Renal cortex interstitium (tissue), 11 donors: Measurements from ENCODE around the gene DHPS. TPM values are rescaled to one million over a fixed set of nuclear protein-coding genes. Genes with fewer than 3 reads are reported as not detected.

Experiments
- DNase-seq, 11 donors: peaks; one replicate each; pipeline ENCODE4 v3.0.0-alpha.2; 2013; ENCODE audit warnings: low read depth in 9 of 11, low spot score in 4 of 11; ENCODE audit errors: extremely low read depth in 1 of 11
- polyA plus RNA-seq, 3 donors: library from polyadenylated mRNA; unstranded; fragments of 120-200 nt; gene quantifications; one replicate each; pipeline ENCODE4 v1.2.1, GENCODE V29; 2013; ENCODE audit not compliant: insufficient read length in 3 of 3

Gene DHPS
- polyA plus RNA-seq, 3 donors: 68.5 to 103 (median 83.0) TPM

GRCh38 chr19:12628040-12629022, 53.3 kb downstream of the DHPS start:
- no peak for DNase-seq

- DNase-seq: no peak
Observed at GRCh38 chr19:12626958-12627357, 54.7 kb downstream of the DHPS start.

Other genes starting within 250 kb of the DHPS start
- gene ZNF443, start 240.9 kb downstream of the DHPS start, polyA plus RNA-seq: 10 to 100 TPM; 10.4 to 11.9 (median 10.7) TPM
- gene ZNF709, start 197.1 kb downstream of the DHPS start, polyA plus RNA-seq: 10 to 100 TPM in 1 of 3 donors, 1 to 10 TPM in 2; 7.0 to 11.6 (median 8.3) TPM
- gene ZNF564, start 130.4 kb downstream of the DHPS start, polyA plus RNA-seq: 10 to 100 TPM; 12.2 to 13.0 (median 12.5) TPM
- 1 to 10 TPM; 4.3 to 5.0 (median 4.4) TPM for gene ZNF490, start 71.1 kb downstream of the DHPS start, polyA plus RNA-seq
- gene ZNF791, start 71.0 kb downstream of the DHPS start, polyA plus RNA-seq: 10 to 100 TPM; 20.0 to 26.8 (median 26.7) TPM
- gene MAN2B1, start 15.1 kb downstream of the DHPS start, polyA plus RNA-seq: 10 to 100 TPM; 28.6 to 38.1 (median 31.5) TPM
- 10 to 100 TPM; 13.7 to 26.0 (median 17.8) TPM for gene WDR83, start 15.1 kb downstream of the DHPS start, polyA plus RNA-seq
- under 1 TPM in 2 of 3 donors, not detected in 1; 0.45 to 0.55 TPM for gene GNG14, start 6.1 kb upstream of the DHPS start, polyA plus RNA-seq
- gene FBXW9, start 14.8 kb upstream of the DHPS start, polyA plus RNA-seq: 10 to 100 TPM; 12.2 to 17.0 (median 15.1) TPM
- gene TNPO2, start 42.1 kb upstream of the DHPS start, polyA plus RNA-seq: 10 to 100 TPM; 66.7 to 81.9 (median 79.3) TPM
- 100 to 1,000 TPM; 150 to 204 (median 184) TPM for gene TRIR, start 52.8 kb upstream of the DHPS start, polyA plus RNA-seq
- gene GET3, start 55.6 kb upstream of the DHPS start, polyA plus RNA-seq: 10 to 100 TPM; 76.6 to 94.6 (median 82.7) TPM
- gene BEST2, start 69.9 kb upstream of the DHPS start, polyA plus RNA-seq: under 1 TPM; 0.08 to 0.13 (median 0.09) TPM
- 10 to 100 TPM; 43.8 to 89.3 (median 56.4) TPM for gene HOOK2, start 93.7 kb upstream of the DHPS start, polyA plus RNA-seq
- 10 to 100 TPM; 32.8 to 50.1 (median 44.2) TPM for gene JUNB, start 109.6 kb upstream of the DHPS start, polyA plus RNA-seq
- 100 to 1,000 TPM; 283 to 360 (median 327) TPM for gene PRDX2, start 119.9 kb upstream of the DHPS start, polyA plus RNA-seq
- gene THSD8, start 120.2 kb upstream of the DHPS start, polyA plus RNA-seq: 1 to 10 TPM; 4.7 to 9.0 (median 6.7) TPM
- 10 to 100 TPM; 29.4 to 44.1 (median 34.0) TPM for gene RNASEH2A, start 124.7 kb upstream of the DHPS start, polyA plus RNA-seq
- under 1 TPM in 1 of 3 donors, not detected in 2; 0.14 TPM for gene RTBDN, start 152.7 kb upstream of the DHPS start, polyA plus RNA-seq
- 1 to 10 TPM; 1.0 to 1.3 (median 1.1) TPM for gene MAST1, start 156.6 kb upstream of the DHPS start, polyA plus RNA-seq
- 10 to 100 TPM; 10.2 to 12.6 (median 11.7) TPM for gene DNASE2, start 199.6 kb upstream of the DHPS start, polyA plus RNA-seq
- under 1 TPM; 0.27 to 0.59 (median 0.32) TPM for gene KLF1, start 205.3 kb upstream of the DHPS start, polyA plus RNA-seq
- gene GCDH, start 209.3 kb upstream of the DHPS start, polyA plus RNA-seq: 10 to 100 TPM; 31.9 to 38.3 (median 33.4) TPM
- 1 to 10 TPM; 3.0 to 4.5 (median 3.1) TPM for gene SYCE2, start 237.4 kb upstream of the DHPS start, polyA plus RNA-seq